Activated CD4-positive, alpha-beta T cell treated with anti-CD3 and anti-CD28 coated beads, Interleukin-2, amount 50 U/mL, for 1 hour (primary cell): ENCODE results near the gene SLC35A4.
"Not testable (repeated sequence)": the region's sequence is repeated elsewhere in the genome, so short reads cannot be mapped to it uniquely, and the experiment has no call there.

Source experiments
- DNase-seq: peaks from one replicate; pipeline ENCODE4 v3.0.0-alpha.2; 2020

Gene SLC35A4

DNA sequence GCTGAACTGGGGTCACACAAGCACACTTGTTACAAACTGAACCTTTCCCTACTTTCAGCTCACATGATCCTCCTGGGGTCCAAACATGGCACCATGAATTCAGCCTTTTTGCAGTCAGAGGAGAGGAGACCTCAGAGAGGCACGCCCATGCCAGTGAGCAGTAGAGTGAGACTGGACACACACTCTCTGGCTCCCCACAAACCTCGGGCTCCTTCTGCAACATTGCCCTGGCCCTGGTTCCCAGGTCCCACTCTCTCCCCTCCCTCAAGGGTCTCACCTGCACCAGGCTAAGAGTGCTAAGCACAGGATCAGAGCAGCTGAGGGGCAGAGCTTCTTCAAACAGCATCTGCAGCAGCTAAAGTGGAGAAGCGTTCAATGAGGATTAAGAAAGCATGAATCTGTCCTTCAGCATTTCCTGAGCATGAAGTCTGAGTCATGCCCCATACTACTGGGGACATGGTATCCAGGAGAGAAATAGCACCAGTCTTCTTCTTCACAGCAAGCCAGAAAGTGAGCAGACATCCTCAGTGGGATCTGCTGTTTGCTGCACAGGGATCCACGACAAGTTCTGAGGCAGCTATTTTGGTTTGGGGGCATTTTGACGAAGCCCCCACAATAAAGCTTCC is 27.2 kb downstream of the SLC35A4 start:
- DNase-seq, result no peak

DNA sequence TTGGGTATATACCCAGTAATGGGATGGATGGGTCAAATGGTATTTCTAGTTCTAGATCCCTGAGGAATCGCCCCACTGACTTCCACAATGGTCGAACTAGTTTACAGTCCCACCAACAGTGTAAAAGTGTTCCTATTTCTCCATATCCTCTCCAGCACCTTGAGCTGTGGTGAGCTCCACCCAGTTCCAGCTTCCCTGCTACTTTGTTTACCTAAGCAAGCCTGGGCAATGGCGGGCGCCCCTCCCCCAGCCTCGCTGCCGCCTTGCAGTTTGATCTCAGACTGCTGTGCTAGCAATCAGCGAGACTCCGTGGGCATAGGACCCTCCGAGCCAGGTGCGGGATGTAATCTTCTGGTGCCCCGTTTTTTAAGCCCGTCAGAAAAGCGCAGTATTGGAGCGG is 28.4 kb downstream of the SLC35A4 start:
- not testable (repeated sequence) for DNase-seq

DNA sequence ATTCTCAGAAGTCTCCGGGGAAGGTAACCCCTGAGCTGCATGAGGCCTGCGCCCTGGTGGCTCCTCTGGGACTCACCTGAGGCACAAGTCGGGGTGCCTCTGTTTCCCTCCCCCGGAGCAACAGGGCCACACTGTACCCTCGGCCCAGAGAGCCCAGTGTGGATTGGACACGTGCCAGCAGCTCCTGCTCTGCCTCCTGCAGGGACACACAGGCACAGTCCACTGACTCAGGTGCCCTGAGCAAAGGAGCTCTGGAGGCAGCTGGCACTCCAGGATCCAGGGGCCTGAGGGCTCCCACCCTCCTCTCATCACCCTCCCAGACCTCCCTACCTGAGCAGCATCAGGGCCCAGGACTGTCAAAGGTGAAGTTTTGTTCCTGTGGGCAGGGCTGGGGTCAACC is 29.5 kb downstream of the SLC35A4 start:
- no peak for DNase-seq

DNA sequence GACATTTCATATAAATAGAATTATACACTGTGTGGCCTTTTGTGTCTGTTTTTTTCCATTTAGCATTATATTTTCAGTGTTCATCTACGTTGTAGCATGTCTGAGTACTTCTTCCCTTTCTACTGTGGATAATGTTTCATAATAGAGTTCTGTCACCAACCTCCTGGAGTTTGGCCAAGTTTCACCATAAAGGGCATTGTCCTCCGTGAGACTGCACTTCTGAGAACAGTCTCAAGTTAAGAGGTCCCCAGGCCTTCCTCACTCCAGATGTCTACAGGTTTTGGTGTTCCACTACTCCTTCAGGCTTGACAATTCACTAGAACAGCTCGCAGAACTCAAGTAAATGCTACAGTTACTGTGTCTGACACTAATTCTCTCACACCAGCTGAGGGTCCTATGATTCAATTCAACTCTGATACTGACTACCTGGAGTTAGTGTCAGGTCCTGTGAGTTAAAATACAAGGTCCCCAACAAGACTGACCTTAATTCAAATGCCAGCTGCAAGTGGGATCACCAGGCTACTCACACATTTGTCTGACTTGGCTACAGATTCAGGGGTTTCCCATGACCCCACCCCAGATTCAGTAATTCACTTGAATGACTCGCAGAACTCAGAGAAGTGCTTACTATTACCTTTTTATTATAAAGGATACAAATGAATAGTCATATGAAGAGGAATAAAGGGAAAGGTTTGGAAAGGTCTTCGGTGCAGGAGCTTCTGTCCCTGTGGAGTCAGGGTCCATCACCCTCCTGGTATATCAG is 31.1 kb downstream of the SLC35A4 start:
- DNase-seq, result no peak

DNA sequence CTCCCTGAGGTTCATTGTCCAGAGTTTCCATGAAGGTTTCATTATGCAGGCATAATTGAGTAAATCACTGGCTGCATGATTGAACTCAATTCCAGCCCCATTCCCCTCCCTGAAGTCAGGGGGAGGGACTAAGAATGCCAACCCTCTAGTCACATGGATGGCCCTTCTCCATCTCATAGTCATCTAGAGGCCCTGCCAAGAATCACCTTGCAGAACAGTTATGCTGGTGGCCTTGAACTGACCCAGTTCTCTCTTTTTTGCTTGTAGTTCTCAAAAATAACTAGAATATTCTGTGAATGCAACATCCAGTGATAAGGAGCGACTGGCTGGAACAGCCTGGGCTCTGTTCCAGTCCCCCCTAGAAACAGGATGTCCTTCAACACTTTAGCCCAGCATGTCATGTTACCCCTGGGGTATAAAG is 31.7 kb downstream of the SLC35A4 start:
- no peak for DNase-seq

DNA sequence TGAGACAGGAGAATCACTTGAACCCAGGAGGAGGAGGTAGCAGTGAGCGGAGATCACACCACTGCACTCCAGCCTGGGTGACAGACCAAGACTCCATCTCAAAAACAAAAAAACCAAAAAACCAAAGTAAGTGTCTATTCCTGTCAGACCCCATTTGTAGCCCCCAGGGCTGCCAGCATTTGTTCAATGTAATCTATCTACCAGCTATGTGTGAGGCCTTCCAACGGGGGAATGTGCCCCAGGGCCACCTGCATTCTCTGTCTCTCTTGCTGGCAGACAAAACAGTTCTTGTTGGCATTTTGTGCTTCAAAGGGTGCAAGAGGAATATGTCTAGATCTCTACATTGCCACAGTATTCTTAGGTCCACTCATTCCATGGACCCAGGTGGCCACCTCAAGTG is 34.2 kb downstream of the SLC35A4 start:
- no peak for DNase-seq

DNA sequence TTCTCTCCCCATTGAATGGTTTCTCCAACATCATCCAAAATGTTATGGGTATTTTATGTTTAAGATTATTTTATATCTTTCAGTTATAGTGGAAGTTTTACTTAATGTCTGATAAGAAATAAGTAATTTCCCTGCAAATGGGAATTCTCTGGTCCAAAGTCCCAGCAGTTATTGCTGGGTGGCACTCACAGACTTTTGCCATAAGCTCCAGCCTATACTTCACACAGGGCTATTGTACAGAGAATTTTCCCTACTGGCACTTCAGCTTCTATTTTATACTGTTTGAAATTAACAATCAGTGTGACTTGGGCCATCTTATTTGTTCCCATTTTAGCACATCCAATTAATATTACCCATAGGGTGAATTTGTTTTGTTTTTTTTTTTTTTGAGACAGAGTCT is 35.5 kb downstream of the SLC35A4 start:
- DNase-seq, result no peak

DNA sequence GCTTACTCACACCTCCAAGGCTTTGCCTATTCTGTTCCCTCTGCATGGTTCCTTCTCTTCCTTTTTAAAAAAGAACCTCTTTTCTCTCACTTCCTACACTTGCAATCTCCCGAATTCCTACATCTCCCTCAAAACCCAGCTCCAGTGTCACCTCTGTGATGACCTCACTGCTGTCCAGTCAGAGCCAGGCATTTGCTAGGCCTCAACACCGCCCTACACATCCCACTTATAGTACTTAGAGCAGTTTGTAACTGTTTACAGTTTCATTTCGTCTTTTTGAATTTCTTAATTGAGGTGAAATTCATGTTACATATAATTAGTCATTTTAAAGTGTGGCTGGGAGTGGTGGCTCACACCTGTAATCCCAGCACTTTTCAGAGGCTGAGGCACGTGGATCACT is 37.5 kb downstream of the SLC35A4 start:
- no peak for DNase-seq

DNA sequence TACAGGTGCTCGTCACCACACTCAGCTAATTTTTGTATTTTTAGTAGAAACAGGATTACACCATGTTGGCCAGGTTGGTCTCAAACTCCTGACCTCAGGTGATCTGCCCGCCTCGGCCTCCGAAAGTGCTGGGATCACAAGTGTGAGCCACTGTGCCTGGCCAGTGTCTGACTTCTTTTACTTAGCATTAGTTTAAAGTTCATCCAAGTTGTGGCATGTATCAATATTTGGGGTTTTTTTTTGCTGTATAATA is 38.7 kb downstream of the SLC35A4 start:
- DNase-seq, result not testable (repeated sequence)

DNA sequence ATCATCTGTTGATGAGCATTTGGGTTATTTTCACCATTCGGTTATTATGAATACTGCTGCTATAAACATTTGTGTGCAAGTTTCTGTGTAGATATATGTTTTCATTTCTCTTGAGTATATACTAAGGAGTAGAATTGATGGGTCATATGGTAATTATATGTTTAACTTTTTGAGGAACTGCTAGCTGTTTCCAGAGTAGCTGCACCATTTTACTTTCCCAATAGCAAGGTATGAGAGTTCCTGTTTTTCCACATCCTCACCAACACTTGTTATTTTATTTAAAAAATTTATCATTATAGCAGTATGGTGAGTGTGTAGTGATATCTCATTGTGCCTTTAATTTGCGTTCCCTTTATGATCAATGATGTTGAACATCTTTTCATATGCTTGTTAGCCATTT is 39.1 kb downstream of the SLC35A4 start:
- DNase-seq, result no peak

DNA sequence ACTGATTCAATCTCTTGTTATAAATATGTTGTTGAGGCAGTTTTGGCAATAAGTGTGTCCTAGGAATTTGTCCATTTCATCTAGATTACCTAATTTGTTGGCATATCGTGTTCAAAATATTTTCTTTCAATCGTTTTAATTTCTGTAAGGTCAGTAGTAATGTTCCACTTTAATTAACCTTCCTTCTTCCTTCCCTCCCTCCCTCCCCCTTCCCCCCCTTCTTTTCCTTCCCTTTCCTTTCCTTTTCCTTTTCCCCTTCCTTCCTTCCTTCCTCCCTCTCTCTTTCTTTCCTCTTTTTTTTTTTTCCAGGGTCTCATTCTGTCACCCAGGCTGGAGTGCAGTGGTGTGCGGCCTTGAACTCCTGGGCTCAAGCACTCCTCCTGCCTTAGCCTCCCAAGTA is 41.3 kb downstream of the SLC35A4 start:
- DNase-seq, result no peak

DNA sequence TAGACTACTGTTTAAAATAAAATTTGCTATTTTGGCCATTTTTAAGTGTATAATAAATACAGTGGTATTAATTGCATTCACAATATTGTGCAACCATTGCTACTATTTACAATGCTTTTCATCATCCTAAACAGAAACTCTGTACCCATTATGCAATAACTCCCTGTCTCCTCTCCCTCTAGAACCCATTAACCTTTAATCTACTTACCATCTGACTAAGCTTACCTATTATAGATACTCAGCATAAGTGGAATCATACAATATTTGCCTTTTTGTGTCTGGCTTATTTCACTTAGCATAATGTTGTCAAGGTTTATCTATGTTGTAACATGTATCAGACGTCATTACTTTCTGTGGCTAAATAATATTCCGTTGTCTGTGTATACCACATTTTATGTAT is 42.4 kb downstream of the SLC35A4 start:
- DNase-seq, result no peak

DNA sequence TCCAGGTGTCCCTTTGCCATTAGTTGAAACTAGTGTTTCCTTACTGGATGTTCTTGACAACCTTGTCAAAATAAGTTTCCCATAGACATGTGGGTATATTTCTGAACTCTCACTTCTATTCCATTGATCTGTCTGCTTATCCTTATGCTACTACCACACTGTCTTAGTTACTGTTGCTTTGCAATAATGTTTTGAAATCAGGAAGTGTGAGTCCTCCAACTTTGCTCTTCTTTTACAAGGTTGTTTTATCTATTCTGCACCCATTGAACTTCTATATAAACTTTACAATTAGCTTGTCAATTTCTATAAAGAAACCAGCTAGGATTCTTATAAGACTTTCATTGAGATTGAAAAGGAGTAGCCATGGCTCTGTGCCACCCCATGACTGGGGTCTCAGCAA is 44.1 kb downstream of the SLC35A4 start:
- no peak for DNase-seq

DNA sequence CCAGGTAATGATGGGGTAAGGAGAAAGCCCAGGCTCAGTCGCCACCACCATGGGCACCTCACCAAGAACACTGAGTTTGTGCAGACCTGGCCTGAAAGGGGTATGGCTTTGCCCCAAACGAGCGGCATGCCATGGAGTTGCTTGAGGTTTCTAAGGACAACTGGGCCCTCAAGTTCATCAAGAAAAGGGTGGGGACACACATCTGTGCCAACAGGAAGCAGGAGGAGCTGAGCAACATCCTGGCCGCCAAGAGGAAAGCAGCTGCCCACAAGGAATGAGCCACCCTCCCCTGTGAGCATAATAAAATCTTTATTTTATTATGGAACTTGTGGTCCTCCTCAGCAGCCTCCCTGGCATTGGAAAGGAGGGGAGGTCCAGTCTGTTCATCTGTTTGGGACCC is 44.5 kb downstream of the SLC35A4 start:
- DNase-seq, result no peak

DNA sequence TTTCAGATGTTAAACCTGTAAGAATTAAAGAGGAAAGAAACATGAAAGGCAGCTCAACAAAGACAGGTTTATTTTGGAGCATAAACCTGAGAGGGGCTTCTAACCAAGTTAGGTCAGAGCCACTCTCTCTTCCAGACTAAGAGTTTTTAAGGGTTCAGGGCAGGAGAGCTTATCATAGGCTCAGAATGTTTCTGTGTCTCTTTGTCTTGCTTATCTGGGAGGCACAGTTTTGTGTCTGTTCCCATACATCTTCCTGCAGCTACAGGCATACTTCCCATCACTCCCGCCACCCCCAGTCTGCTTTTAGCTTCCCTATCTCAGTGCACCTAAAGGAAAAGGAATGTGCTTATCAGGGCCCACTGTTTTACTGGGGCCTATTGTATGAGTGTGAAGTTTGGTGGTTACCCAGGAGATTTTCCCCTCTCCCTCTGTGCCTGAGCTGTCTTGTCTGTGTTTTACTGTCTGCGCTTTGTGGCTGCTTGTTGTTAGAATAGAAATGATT is 46.4 kb downstream of the SLC35A4 start:
- no peak for DNase-seq
